Duodenal mucosa (tissue), 2 donors: Measurements from ENCODE around the gene NAALADL2.
"Not testable (repeated sequence)": the region's sequence is repeated elsewhere in the genome, so short reads cannot be mapped to it uniquely, and the experiment has no call there.

Experiments
- H3K27ac ChIP-seq: one replicate; pipeline ENCODE4 v1.7.0; 2013; ENCODE audit warnings: low read depth, low read length
- H3K27me3 ChIP-seq, 2 donors: one replicate each; pipeline ENCODE4 v1.7.0; 2013; ENCODE audit warnings: low read length in 2 of 2, control low read depth in 1 of 2; ENCODE audit not compliant: insufficient read depth in 2 of 2, control insufficient read depth in 1 of 2
- H3K36me3 ChIP-seq, 2 donors: one replicate each; pipeline ENCODE4 v1.7.0; 2013; ENCODE audit warnings: low read length in 2 of 2, control low read depth in 1 of 2; ENCODE audit not compliant: insufficient read depth in 2 of 2, control insufficient read depth in 1 of 2
- H3K4me1 ChIP-seq, 2 donors: one replicate each; pipeline ENCODE4 v1.7.0; 2013; ENCODE audit warnings: low read length in 2 of 2, control low read depth in 1 of 2; ENCODE audit not compliant: insufficient read depth in 2 of 2, control insufficient read depth in 1 of 2
- H3K4me3 ChIP-seq, 2 donors: one replicate each; pipeline ENCODE4 v1.7.0; 2013; ENCODE audit warnings: low read length in 2 of 2, low read depth in 1 of 2
- H3K9ac ChIP-seq, 2 donors: one replicate each; pipeline ENCODE4 v1.7.0; 2013; ENCODE audit warnings: low read length in 2 of 2, low read depth in 1 of 2
- H3K9me3 ChIP-seq, 2 donors: one replicate each; pipeline ENCODE4 v1.7.0; 2013; ENCODE audit warnings: low read length in 2 of 2, control low read depth in 1 of 2; ENCODE audit not compliant: control insufficient read depth in 1 of 2

Gene NAALADL2

GRCh38 chr3:175526609-175527280 lies 667.6 kb downstream of the NAALADL2 start:
- no peaks in the 10 kb centered on the region for H3K9me3 ChIP-seq
- peak overlapping the region; percentile 65 to 67 for H3K4me3 ChIP-seq
- H3K27me3 ChIP-seq: no peaks in the 10 kb centered on the region
- H3K4me1 ChIP-seq: no peaks in the 10 kb centered on the region
- no peaks in the 10 kb centered on the region for H3K36me3 ChIP-seq
- peak overlapping the region in 1 of 2 donors; percentile 30 for H3K9ac ChIP-seq
- H3K27ac ChIP-seq: no peak overlapping the region

DNA sequence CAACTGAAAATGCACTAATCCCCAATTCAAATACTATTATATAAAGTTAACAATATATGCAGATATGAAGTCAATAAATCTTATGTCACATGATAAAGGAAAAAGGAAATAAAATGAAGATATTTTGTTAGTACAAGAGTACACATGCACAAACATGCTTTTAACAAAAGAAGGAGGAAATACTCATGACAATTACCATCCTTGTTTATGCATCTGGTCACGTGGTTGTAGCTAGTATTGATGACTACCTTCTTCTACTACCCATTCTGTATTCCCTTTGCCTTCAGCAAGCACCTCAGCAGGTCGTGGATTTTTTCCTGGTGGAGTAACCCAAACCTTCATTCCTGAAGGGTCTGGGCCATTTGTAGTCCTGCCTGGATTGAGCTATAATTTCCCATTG lies 669.6 kb downstream of the NAALADL2 start:
- not testable (repeated sequence) for H3K27me3 ChIP-seq, H3K36me3 ChIP-seq, H3K27ac ChIP-seq, H3K9me3 ChIP-seq, H3K4me1 ChIP-seq, H3K4me3 ChIP-seq, H3K9ac ChIP-seq

DNA sequence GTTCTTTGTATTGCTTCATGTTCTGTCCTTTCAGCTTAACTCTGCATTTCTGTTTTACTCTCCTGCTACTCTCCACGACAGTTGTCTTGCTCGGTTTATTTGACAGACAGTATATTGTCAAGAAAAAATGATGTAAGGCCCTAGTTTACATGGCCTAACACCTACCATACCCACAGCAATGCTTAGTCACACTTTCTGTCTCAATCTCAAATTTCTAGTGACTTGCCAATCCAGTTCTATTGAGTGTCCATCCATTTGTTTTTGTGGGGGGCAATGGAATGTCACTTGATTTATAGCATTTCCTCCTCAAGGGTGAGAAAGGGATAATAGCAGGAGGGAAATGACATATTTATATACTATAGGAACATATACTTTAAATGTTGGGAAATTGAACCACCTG lies 676.2 kb downstream of the NAALADL2 start:
- no peaks in the 10 kb centered on the region for H3K27me3 ChIP-seq

GRCh38 chr3:175546115-175546514 lies 687.0 kb downstream of the NAALADL2 start:
- Histone ChIP-seq H3K4me1 (no peaks in the 10 kb centered on the region), H3K36me3 (no peaks in the 10 kb centered on the region), H3K4me3 (no peak overlapping the region), H3K9ac (no peak overlapping the region), H3K27ac (no peak overlapping the region), H3K9me3 (no peaks in the 10 kb centered on the region), H3K27me3 (no peaks in the 10 kb centered on the region)

More for the DNA sequence above, 676.2 kb downstream of the NAALADL2 start:
- Histone ChIP-seq H3K4me3 (no peak overlapping the region), H3K9me3 (no peaks in the 10 kb centered on the region), H3K9ac (no peak overlapping the region), H3K36me3 (no peaks in the 10 kb centered on the region), H3K4me1 (no peaks in the 10 kb centered on the region), H3K27ac (no peak overlapping the region)

- Histone ChIP-seq H3K27ac (no peak overlapping the region), H3K9ac (no peak overlapping the region), H3K36me3 (no peaks in the 10 kb centered on the region), H3K4me3 (no peak overlapping the region), H3K9me3 (no peaks in the 10 kb centered on the region), H3K27me3 (no peaks in the 10 kb centered on the region), H3K4me1 (no peaks in the 10 kb centered on the region)
These were observed 693.8 kb downstream of the NAALADL2 start for GRCh38 chr3:175552929-175553328.

DNA sequence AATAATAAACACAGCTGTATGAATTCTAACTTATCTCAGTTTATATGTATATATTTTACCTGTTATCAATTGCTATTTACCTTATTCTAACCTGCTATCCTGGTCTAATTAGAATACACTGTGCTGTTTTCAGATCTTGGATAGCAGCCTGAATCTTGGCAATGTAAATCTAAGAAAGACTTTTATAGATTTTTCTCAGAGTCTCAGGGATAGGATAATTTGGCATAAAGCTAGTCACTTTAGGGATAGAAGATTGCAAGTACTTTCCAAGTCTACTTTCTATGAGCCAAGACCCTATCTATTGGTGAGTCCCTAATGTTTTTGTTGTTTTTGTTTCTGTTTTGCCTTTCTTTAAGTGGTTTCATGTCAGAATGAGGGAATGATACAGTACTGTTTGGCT lies 695.7 kb downstream of the NAALADL2 start:
- Histone ChIP-seq H3K4me1 (no peaks in the 10 kb centered on the region), H3K27me3 (no peaks in the 10 kb centered on the region), H3K9me3 (no peaks in the 10 kb centered on the region), H3K9ac (no peak overlapping the region), H3K27ac (no peak overlapping the region), H3K4me3 (no peak overlapping the region), H3K36me3 (no peaks in the 10 kb centered on the region)

- no peaks in the 10 kb centered on the region for H3K36me3 ChIP-seq
- H3K9me3 ChIP-seq: no peaks in the 10 kb centered on the region
- no peaks in the 10 kb centered on the region for H3K27me3 ChIP-seq
- no peaks in the 10 kb centered on the region for H3K4me1 ChIP-seq
- no peak overlapping the region for H3K4me3 ChIP-seq
- no peak overlapping the region for H3K9ac ChIP-seq
- H3K27ac ChIP-seq: no peak overlapping the region
These were observed 699.1 kb downstream of the NAALADL2 start for GRCh38 chr3:175558261-175558660.

DNA sequence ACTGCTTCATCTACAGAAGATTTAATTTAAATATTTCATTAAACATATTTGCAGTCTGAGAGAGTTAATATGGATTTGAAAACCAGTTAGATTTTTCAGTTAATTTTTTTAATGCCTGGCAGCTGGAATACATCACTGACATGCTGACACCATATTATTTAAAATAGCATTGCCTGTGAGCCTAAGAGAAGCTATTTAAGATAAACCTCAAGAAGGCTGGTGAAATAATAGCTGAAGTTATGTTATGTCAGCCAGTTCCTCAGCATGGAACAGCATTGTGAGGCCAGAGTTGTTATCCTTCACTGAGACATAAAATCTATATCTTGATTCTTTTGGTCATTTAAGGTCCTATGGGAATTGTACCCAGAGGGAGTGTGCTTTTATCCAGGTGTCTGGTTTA lies 705.2 kb downstream of the NAALADL2 start:
- no peaks in the 10 kb centered on the region for H3K27me3 ChIP-seq
- H3K9ac ChIP-seq: no peak overlapping the region
- H3K9me3 ChIP-seq: no peaks in the 10 kb centered on the region
- no peaks in the 10 kb centered on the region for H3K36me3 ChIP-seq
- H3K4me1 ChIP-seq: no peaks in the 10 kb centered on the region
- H3K27ac ChIP-seq: no peak overlapping the region
- H3K4me3 ChIP-seq: no peak overlapping the region

GRCh38 chr3:175571096-175571495 lies 712.0 kb downstream of the NAALADL2 start:
- Histone ChIP-seq H3K27me3 (no peaks in the 10 kb centered on the region), H3K9ac (no peak overlapping the region), H3K4me3 (no peak overlapping the region), H3K36me3 (no peaks in the 10 kb centered on the region), H3K27ac (no peak overlapping the region), H3K4me1 (no peaks in the 10 kb centered on the region), H3K9me3 (no peaks in the 10 kb centered on the region)

- Histone ChIP-seq H3K4me1 (no peaks in the 10 kb centered on the region), H3K4me3 (no peak overlapping the region), H3K9ac (no peak overlapping the region), H3K27ac (no peak overlapping the region), H3K36me3 (no peaks in the 10 kb centered on the region), H3K27me3 (no peaks in the 10 kb centered on the region), H3K9me3 (no peaks in the 10 kb centered on the region)
These were observed 714.1 kb downstream of the NAALADL2 start for GRCh38 chr3:175573226-175573625.

DNA sequence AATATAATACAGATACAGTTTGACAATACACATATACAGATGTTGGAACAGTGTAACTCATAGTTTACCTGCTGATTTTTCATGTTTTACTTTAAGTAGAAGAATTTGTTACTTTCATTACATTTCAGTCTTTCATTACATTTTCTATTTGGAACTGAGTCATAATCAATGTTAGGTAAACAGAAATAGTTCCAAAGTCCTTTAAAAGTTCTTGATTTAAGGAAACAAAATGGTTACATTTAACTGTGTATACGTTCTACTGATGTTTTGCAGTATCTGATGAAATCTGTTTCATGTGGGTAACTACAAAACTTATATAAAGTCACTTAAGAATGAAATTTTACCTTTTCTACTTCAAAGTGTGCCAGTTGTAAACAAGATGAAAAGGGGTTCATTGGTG lies 721.2 kb downstream of the NAALADL2 start:
- no peak overlapping the region for H3K27ac ChIP-seq
- H3K4me3 ChIP-seq: no peak overlapping the region
- no peaks in the 10 kb centered on the region for H3K27me3 ChIP-seq
- no peaks in the 10 kb centered on the region for H3K9me3 ChIP-seq
- no peaks in the 10 kb centered on the region for H3K36me3 ChIP-seq
- H3K4me1 ChIP-seq: peaks cover 0 to 5% of the 10 kb centered on the region in 2 donors
- H3K9ac ChIP-seq: no peak overlapping the region
